ENCODE data around the gene BRPF3.

BRPF3 gene

DNA sequence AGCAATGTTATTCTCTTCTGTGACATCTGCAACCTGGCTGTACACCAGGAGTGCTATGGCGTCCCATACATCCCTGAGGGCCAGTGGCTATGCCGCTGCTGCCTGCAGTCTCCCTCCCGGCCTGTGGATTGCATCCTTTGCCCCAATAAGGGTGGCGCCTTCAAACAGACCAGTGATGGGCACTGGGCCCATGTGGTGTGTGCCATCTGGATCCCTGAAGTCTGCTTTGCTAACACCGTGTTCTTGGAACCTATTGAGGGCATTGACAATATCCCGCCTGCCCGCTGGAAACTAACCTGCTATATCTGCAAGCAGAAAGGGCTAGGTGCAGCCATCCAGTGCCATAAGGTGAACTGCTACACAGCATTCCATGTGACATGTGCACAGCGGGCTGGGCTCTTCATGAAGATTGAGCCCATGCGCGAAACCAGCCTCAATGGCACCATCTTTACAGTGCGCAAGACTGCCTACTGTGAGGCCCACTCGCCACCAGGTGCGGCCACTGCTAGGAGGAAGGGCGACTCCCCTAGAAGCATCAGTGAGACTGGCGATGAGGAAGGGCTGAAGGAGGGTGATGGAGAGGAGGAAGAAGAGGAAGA lies 4.6 kb downstream of the BRPF3 start:
- H3K36me3 ChIP-seq (ENCODE audit: insufficient read depth), result no peaks in the 10 kb centered on the region
- no peaks in the 10 kb centered on the region for H3K27me3 ChIP-seq (ENCODE audit: insufficient read depth, low read depth)
- TF ChIP-seq, protein P1, sequence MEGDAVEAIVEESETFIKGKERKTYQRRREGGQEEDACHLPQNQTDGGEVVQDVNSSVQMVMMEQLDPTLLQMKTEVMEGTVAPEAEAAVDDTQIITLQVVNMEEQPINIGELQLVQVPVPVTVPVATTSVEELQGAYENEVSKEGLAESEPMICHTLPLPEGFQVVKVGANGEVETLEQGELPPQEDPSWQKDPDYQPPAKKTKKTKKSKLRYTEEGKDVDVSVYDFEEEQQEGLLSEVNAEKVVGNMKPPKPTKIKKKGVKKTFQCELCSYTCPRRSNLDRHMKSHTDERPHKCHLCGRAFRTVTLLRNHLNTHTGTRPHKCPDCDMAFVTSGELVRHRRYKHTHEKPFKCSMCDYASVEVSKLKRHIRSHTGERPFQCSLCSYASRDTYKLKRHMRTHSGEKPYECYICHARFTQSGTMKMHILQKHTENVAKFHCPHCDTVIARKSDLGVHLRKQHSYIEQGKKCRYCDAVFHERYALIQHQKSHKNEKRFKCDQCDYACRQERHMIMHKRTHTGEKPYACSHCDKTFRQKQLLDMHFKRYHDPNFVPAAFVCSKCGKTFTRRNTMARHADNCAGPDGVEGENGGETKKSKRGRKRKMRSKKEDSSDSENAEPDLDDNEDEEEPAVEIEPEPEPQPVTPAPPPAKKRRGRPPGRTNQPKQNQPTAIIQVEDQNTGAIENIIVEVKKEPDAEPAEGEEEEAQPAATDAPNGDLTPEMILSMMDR (conservative IDR thresholded peaks at IDR 0.05; ENCODE audit: low read depth, low read length), result no peak
- H2AFZ ChIP-seq (ENCODE audit: low read depth), result no peak overlapping the region
- no peak overlapping the region for H3K9ac ChIP-seq
- H4K20me1 ChIP-seq (ENCODE audit: insufficient read depth), result no peaks in the 10 kb centered on the region
- peaks cover 23% of the 10 kb centered on the region for H3K79me2 ChIP-seq (ENCODE audit: insufficient read depth, low read depth)
- no peak overlapping the region for H3K27ac ChIP-seq
- H3K4me1 ChIP-seq (ENCODE audit: low read depth, poor library complexity, severe bottlenecking), result peaks cover 2% of the 10 kb centered on the region
- H3K4me3 ChIP-seq (IDR thresholded peaks at IDR 0.05; ENCODE audit: insufficient read depth, low read depth, low read length), result no peak overlapping the region
- no peak overlapping the region for H3K4me2 ChIP-seq

DNA sequence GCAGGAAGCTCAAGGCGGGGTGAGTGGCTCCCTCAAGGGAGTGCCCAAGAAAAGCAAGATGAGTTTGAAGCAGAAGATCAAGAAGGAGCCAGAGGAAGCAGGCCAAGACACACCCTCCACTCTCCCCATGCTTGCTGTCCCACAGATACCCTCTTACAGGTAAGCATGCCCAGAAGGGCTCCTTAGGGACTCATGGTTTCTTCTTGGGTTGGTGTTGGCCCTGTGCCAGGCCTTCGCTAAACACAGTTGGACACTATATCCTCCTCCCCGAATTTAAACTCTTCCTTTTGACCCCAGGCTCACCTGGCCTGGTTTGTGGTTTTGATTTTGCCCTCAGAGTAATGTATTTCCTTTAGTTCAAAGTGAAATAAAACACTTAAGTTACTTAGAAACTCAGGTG lies 5.1 kb downstream of the BRPF3 start:
- Histone ChIP-seq H3K9ac (no peak overlapping the region), H3K36me3 (ENCODE audit: insufficient read depth) (no peaks in the 10 kb centered on the region), H3K4me1 (ENCODE audit: low read depth, poor library complexity, severe bottlenecking) (peaks cover 2% of the 10 kb centered on the region), H3K4me2 (no peak overlapping the region), H4K20me1 (ENCODE audit: insufficient read depth) (no peaks in the 10 kb centered on the region), H3K27ac (no peak overlapping the region), H3K4me3 (IDR thresholded peaks at IDR 0.05; ENCODE audit: insufficient read depth, low read depth, low read length) (no peak overlapping the region), H2AFZ (ENCODE audit: low read depth) (no peak overlapping the region), H3K79me2 (ENCODE audit: insufficient read depth, low read depth) (peaks cover 23% of the 10 kb centered on the region), H3K27me3 (ENCODE audit: insufficient read depth, low read depth) (no peaks in the 10 kb centered on the region)
- TF ChIP-seq, protein P1 (conservative IDR thresholded peaks at IDR 0.05; ENCODE audit: low read depth, low read length), result no peak

DNA sequence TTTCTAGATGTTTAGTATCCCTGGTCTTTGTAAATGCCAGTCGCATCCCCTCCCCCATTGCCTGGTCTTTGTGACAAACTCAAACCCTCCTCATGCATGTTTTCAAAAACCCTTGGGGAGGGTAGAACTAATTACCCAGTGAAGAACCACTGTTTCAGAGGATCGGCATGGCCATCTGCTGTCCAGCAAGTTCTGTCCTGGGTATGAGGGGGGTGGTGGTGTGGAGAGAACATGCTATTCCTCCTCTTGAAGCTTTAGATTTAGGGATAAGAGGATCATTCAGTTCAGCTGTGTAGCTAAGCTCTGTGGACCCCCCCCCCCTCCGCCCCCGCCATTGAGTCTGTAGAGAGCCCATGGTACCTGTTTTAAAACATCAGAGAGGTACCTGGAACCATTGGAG lies 5.6 kb downstream of the BRPF3 start:
- H3K4me1 ChIP-seq (ENCODE audit: low read depth, poor library complexity, severe bottlenecking), result peaks cover 2% of the 10 kb centered on the region
- H3K9ac ChIP-seq, result no peak overlapping the region
- no peaks in the 10 kb centered on the region for H4K20me1 ChIP-seq (ENCODE audit: insufficient read depth)
- no peak overlapping the region for H3K27ac ChIP-seq
- peaks cover 23% of the 10 kb centered on the region for H3K79me2 ChIP-seq (ENCODE audit: insufficient read depth, low read depth)
- H2AFZ ChIP-seq (ENCODE audit: low read depth), result no peak overlapping the region
- H3K36me3 ChIP-seq (ENCODE audit: insufficient read depth), result no peaks in the 10 kb centered on the region
- no peaks in the 10 kb centered on the region for H3K27me3 ChIP-seq (ENCODE audit: insufficient read depth, low read depth)
- no peak overlapping the region for H3K4me3 ChIP-seq (IDR thresholded peaks at IDR 0.05; ENCODE audit: insufficient read depth, low read depth, low read length)
- TF ChIP-seq, protein P1 (conservative IDR thresholded peaks at IDR 0.05; ENCODE audit: low read depth, low read length), result no peak
- H3K4me2 ChIP-seq, result no peak overlapping the region

DNA sequence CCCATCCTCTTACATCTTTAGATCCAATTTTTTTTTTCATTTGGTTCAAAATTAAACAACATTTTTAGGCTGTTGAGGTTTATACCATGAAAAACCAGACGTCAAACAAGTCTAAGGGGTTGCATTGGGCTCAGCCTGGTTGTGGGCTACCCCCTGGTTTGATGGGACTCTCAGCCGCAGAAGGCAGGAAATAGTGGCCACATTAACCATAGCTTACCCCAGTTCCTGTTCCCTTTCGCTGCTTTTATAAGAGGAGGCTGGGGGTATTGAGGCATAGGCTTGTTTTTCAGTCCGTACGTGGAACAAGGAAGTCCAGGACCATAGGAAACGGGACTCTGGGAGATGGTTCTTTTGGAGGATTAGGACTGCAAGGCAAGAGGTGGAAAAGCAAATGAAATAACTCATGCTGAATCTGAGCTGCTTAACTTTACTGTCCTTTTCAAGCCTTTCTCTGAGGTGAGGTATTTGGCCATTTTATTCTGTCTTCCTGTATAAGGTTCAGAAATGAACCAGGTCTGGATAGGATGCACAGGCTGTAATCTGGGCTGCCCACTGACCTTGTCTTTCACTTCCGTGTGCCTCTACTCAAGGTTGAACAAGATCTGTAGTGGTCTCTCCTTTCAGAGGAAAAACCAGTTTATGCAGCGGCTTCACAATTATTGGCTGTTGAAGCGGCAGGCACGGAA lies 7.7 kb downstream of the BRPF3 start:
- Histone ChIP-seq H3K4me1 (ENCODE audit: low read depth, poor library complexity, severe bottlenecking) (peaks cover 2% of the 10 kb centered on the region), H3K27me3 (ENCODE audit: insufficient read depth, low read depth) (no peaks in the 10 kb centered on the region), H3K27ac (no peak overlapping the region), H2AFZ (ENCODE audit: low read depth) (no peak overlapping the region), H3K9ac (no peak overlapping the region), H3K36me3 (ENCODE audit: insufficient read depth) (peaks cover 6% of the 10 kb centered on the region; the same call in 1 of the 2 replicates), H3K79me2 (ENCODE audit: insufficient read depth, low read depth) (peaks cover 7% of the 10 kb centered on the region; the same call in 1 of the 2 replicates), H3K4me2 (no peak overlapping the region), H4K20me1 (ENCODE audit: insufficient read depth) (no peaks in the 10 kb centered on the region), H3K4me3 (IDR thresholded peaks at IDR 0.05; ENCODE audit: insufficient read depth, low read depth, low read length) (no peak overlapping the region)
- TF ChIP-seq, protein P1 (conservative IDR thresholded peaks at IDR 0.05; ENCODE audit: low read depth, low read length), result no peak
